ENCODE results near the gene DUS1L. TPM values are rescaled to one million over a fixed set of nuclear protein-coding genes. Genes with fewer than 3 reads are reported as not detected.

DUS1L gene
- total and polyA plus RNA-seq, 8 donors, result 63.2 to 286 (median 116) TPM

GRCh38 chr17:82070611-82071010, 5.0 kb upstream of the DUS1L start:
- Histone ChIP-seq H3K27ac (no peak overlapping the region), H3K4me1 (peaks cover 9 to 12% (median 9%) of the 10 kb centered on the region in 4 donors), H3K9me3 (no peaks in the 10 kb centered on the region), H3K4me3 (no peak overlapping the region), H3K36me3 (no peaks in the 10 kb centered on the region), H3K27me3 (no peaks in the 10 kb centered on the region)
- TF ChIP-seq, protein P1, sequence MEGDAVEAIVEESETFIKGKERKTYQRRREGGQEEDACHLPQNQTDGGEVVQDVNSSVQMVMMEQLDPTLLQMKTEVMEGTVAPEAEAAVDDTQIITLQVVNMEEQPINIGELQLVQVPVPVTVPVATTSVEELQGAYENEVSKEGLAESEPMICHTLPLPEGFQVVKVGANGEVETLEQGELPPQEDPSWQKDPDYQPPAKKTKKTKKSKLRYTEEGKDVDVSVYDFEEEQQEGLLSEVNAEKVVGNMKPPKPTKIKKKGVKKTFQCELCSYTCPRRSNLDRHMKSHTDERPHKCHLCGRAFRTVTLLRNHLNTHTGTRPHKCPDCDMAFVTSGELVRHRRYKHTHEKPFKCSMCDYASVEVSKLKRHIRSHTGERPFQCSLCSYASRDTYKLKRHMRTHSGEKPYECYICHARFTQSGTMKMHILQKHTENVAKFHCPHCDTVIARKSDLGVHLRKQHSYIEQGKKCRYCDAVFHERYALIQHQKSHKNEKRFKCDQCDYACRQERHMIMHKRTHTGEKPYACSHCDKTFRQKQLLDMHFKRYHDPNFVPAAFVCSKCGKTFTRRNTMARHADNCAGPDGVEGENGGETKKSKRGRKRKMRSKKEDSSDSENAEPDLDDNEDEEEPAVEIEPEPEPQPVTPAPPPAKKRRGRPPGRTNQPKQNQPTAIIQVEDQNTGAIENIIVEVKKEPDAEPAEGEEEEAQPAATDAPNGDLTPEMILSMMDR (IDR thresholded peaks at IDR 0.05), result no peak
- no peak for TF ChIP-seq POLR2A (IDR thresholded peaks at IDR 0.05)
- TF ChIP-seq POLR2AphosphoS5 (IDR thresholded peaks at IDR 0.05), result no peak
- no peak for TF ChIP-seq EP300 (IDR thresholded peaks at IDR 0.05)
- no peak for DNase-seq
- intact Hi-C loops (cut with DNase I; ENCODE audit: low total_unique reads), result no loop called here

GRCh38 chr17:82065193-82065637, 389 bp downstream of the DUS1L start:
- intact Hi-C loops (cut with DNase I; ENCODE audit: low total_unique reads), result no loop called here
- H3K4me3 ChIP-seq, result peak overlapping the region; percentile 79 to 98 (median 96)
- DNase-seq, result no peak
- H3K27ac ChIP-seq, result peak overlapping the region; percentile 78 to 89 (median 87)
- no peaks in the 10 kb centered on the region for H3K9me3 ChIP-seq
- no peaks in the 10 kb centered on the region for H3K27me3 ChIP-seq
- peaks cover 27 to 42% (median 40%) of the 10 kb centered on the region in 4 donors for H3K36me3 ChIP-seq
- peaks cover 25 to 36% (median 34%) of the 10 kb centered on the region in 4 donors for H3K4me1 ChIP-seq
- TF ChIP-seq EP300 (IDR thresholded peaks at IDR 0.05), result no peak
- TF ChIP-seq, protein P1 (IDR thresholded peaks at IDR 0.05), result no peak
- TF ChIP-seq POLR2A (IDR thresholded peaks at IDR 0.05), result no peak
- TF ChIP-seq POLR2AphosphoS5 (IDR thresholded peaks at IDR 0.05), result no peak
- WGBS, 5 donors, result 0 to 2% (median 1%) methylated on average over 12 to 47 of the region's 47 CpGs

DNA sequence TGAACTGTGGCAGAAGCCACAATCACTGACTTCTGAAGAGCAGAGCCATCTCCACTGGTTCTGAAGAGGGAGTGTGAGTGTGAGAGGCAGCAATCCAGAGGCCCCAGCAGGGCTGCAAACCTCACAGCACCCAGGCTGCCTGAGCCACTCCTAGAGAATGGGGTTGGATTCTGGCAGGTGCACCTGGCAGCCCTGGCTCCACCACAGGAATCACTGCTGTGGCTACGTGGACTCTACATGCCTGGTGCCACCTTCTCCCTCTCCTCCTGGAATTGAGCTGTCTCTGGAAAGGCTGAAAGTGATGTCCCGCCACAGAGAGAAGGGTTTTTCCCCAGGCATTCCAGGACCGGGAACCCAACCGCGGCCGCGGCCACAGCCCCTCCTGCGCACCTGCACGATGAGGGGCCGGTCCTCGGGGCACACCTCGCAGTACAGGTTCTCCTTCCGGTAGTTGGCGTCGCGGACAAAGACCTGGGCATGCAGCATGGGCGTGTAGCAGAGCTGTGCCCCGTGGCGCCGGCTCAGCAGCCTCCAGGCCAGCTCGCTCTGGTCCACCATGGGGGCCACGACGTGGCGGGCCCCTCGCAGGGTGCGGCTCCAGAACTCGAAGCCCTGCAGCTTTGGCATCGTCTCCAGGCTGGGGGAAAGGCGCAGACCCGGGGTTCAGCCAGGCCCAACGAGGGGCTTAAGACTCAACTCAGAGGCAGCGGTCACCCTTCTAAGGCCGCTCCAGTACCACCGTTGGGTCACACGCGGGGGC, 991 bp downstream of the DUS1L start:
- Histone ChIP-seq H3K27me3 (no peaks in the 10 kb centered on the region), H3K36me3 (peaks cover 31 to 48% (median 46%) of the 10 kb centered on the region in 4 donors), H3K4me3 (peak overlapping the region; percentile 79 to 98 (median 96)), H3K27ac (peak overlapping the region; percentile 78 to 89 (median 87)), H3K9me3 (no peaks in the 10 kb centered on the region), H3K4me1 (peaks cover 25 to 36% (median 34%) of the 10 kb centered on the region in 4 donors)
- intact Hi-C loops (cut with DNase I; ENCODE audit: low total_unique reads), result no loop called here
- TF ChIP-seq EP300 (IDR thresholded peaks at IDR 0.05) (no peak), POLR2AphosphoS5 (IDR thresholded peaks at IDR 0.05) (no peak), POLR2A (IDR thresholded peaks at IDR 0.05) (no peak)
- TF ChIP-seq, protein P1 (IDR thresholded peaks at IDR 0.05), result no peak
- DNase-seq, result peak; percentile 57 to 61
- WGBS, 5 donors, result 13 to 47% (median 18%) methylated on average over 30 to 36 of the region's 36 CpGs

GRCh38 chr17:82063424-82064415, 1.9 kb downstream of the DUS1L start:
- TF ChIP-seq POLR2A (IDR thresholded peaks at IDR 0.05), result no peak
- no peak for TF ChIP-seq POLR2AphosphoS5 (IDR thresholded peaks at IDR 0.05)
- TF ChIP-seq, protein P1 (IDR thresholded peaks at IDR 0.05), result no peak
- TF ChIP-seq EP300 (IDR thresholded peaks at IDR 0.05), result no peak
- no peak for DNase-seq
- intact Hi-C loops (cut with DNase I; ENCODE audit: low total_unique reads), result no loop called here
- 49 to 81% (median 66%) methylated on average over 3 to 20 of the region's 20 CpGs for WGBS, 5 donors
- Histone ChIP-seq H3K36me3 (peaks cover 40 to 57% (median 55%) of the 10 kb centered on the region in 4 donors), H3K4me1 (peaks cover 25 to 36% (median 34%) of the 10 kb centered on the region in 4 donors), H3K4me3 (peak overlapping the region in 3 of 4 donors; percentile 79 to 98 (median 98)), H3K27ac (peak overlapping the region in 3 of 5 donors; percentile 87 to 89 (median 89)), H3K9me3 (no peaks in the 10 kb centered on the region), H3K27me3 (no peaks in the 10 kb centered on the region)

Measured in stomach (tissue), 9 donors.